HepG2 (cell line): ENCODE measurements around the gene JMJD1C. TPM values are rescaled to one million over a fixed set of nuclear protein-coding genes. Genes with fewer than 3 reads are reported as not detected.

Experiments
- ATAC-seq: fragments of 200-7000 bp; cut with Tn5 transposase; 3 replicates; pipeline ENCODE4 v1.9.1; 2020; ENCODE audit warnings: mild to moderate bottlenecking, moderate library complexity
- BruUV-seq: library from RNA; stranded (reverse); fragments of 400-500 nt; replicated peaks from 2 replicates; lab custom pipeline; 2021; lab: Mats Ljungman, UMichigan
- CTCF ChIA-PET: fragments of 300-600 bp; formaldehyde crosslinking; extraction: SDS; loops from one replicate; lab custom pipeline; 2021; ENCODE audit warnings: low total read pairs, inconsistent platforms, low intra/inter-chr PET ratio; lab: Yijun Ruan, JAX
- POLR2A ChIA-PET: fragments of 350-600 bp; sonication (Branson Sonifier 250); formaldehyde crosslinking; loops from one replicate; lab custom pipeline; 2020; ENCODE audit warnings: antibody characterized with exemption, inconsistent platforms; lab: Yijun Ruan, JAX
- DNase-seq: peaks from one replicate; pipeline ENCODE4 v3.0.0-alpha.2; 2015; ENCODE audit warnings: low spot score
- FAIRE-seq: peaks from 3 replicates; lab custom pipeline; 2011; peaks lifted over from hg19 to GRCh38; lab: Jason Lieb, UNC
- H2AFZ ChIP-seq: one replicate; pipeline ENCODE4 v1.6.1; 2011; ENCODE audit warnings: low read length, inconsistent platforms
- H3K27ac ChIP-seq: fragments of 300-600 bp; 3 replicates; pipeline ENCODE4 v1.8.0; 2011; ENCODE audit warnings: mixed run types, mild to moderate bottlenecking, mixed read lengths, low read length, inconsistent platforms; ENCODE audit not compliant: insufficient read depth; ENCODE audit errors: extremely low read length
- H3K27me3 ChIP-seq, 2 experiments: fragments of 200-600 bp in 1 of 2; 2 replicates in 1 of 2; 3 replicates in 1 of 2; pipeline versions ENCODE4 v1.6.0 to v1.8.0; 2011; ENCODE audit warnings: low read length in 2 of 2, mild to moderate bottlenecking in 2 of 2, moderate library complexity in 2 of 2, inconsistent platforms in 1 of 2; ENCODE audit not compliant: insufficient read depth in 2 of 2, control insufficient read depth in 1 of 2
- H3K36me3 ChIP-seq, 2 experiments: fragments of 200-600 bp in 1 of 2; replicated peaks in 1 of 2; 2 replicates in 1 of 2; 3 replicates in 1 of 2; pipeline versions ENCODE4 v1.5.1 to v1.8.0; 2011; ENCODE audit warnings: low read length in 2 of 2, inconsistent platforms in 1 of 2; ENCODE audit not compliant: insufficient read depth in 2 of 2, control insufficient read depth in 1 of 2
- H3K4me1 ChIP-seq: 2 replicates; pipeline ENCODE4 v1.5.1; 2012; ENCODE audit warnings: low read length, inconsistent platforms; ENCODE audit not compliant: insufficient read depth
- H3K4me2 ChIP-seq: 2 replicates; pipeline ENCODE4 v1.6.0; 2011; ENCODE audit warnings: low read depth, low read length, inconsistent platforms
- H3K4me3 ChIP-seq, 3 experiments: fragments of 200-600 bp in 1 of 3; sonication (generic), shearing (Covaris generic) in 1 of 3; replicated peaks in 1 of 3; 2 replicates each; pipeline ENCODE4 v1.5.1; 2011 to 2016; ENCODE audit warnings: low read length in 3 of 3, inconsistent platforms in 2 of 3, low read depth in 2 of 3, mild to moderate bottlenecking in 2 of 3, control low read depth in 1 of 3, mixed read lengths in 1 of 3; ENCODE audit not compliant: insufficient read depth in 1 of 3
- H3K79me2 ChIP-seq: one replicate; pipeline ENCODE4 v1.6.1; 2011; ENCODE audit warnings: low read length, inconsistent platforms; ENCODE audit not compliant: insufficient read depth
- H3K9ac ChIP-seq: 2 replicates; pipeline ENCODE4 v1.6.0; 2011; ENCODE audit warnings: mild to moderate bottlenecking, low read depth, low read length, inconsistent platforms; ENCODE audit not compliant: insufficient read depth
- H3K9me3 ChIP-seq: 2 replicates; pipeline ENCODE4 v1.5.1; 2012; ENCODE audit warnings: mild to moderate bottlenecking, low read length
- H4K20me1 ChIP-seq: 2 replicates; pipeline ENCODE4 v1.6.0; 2011; ENCODE audit warnings: inconsistent platforms, mild to moderate bottlenecking, low read length, moderate library complexity; ENCODE audit not compliant: insufficient read depth
- AHR ChIP-seq: IDR thresholded peaks from 2 replicates; pipeline ENCODE4 v1.6.1; 2018; ENCODE audit warnings: missing genetic modification reagents, missing compliant biosample characterization
- HNRNPL ChIP-seq: fragments of 200-400 bp; formaldehyde crosslinking; IDR thresholded peaks from 2 replicates; pipeline ENCODE4 v1.6.1; 2017; ENCODE audit warnings: mild to moderate bottlenecking, low read depth, low read length
- JUN ChIP-seq: sonication (generic); formaldehyde crosslinking; IDR thresholded peaks from 2 replicates; pipeline ENCODE4 v1.4.0; 2020; ENCODE audit warnings: mild to moderate bottlenecking, missing genetic modification reagents
- KAT7 ChIP-seq: IDR thresholded peaks from 2 replicates; pipeline ENCODE4 v1.6.1; 2018; ENCODE audit warnings: borderline replicate concordance, missing compliant biosample characterization
- MAFF ChIP-seq: IDR thresholded peaks from 2 replicates; pipeline ENCODE4 v1.6.1; 2011; ENCODE audit warnings: low read depth, low read length, improper control_type of control experiment
- MAFK ChIP-seq, 2 experiments: IDR thresholded peaks in 1 of 2; conservative IDR thresholded peaks in 1 of 2; 2 replicates each; pipeline ENCODE4 v1.6.1; 2011; ENCODE audit warnings: improper control_type of control experiment in 2 of 2, low read length in 2 of 2
- MED13 ChIP-seq: sonication (generic); formaldehyde crosslinking; IDR thresholded peaks from 2 replicates; pipeline ENCODE4 v1.5.0; 2020; ENCODE audit warnings: missing genetic modification reagents
- SMAD9 ChIP-seq: sonication (generic); formaldehyde crosslinking; IDR thresholded peaks from 2 replicates; pipeline ENCODE4 v1.5.1; 2020; ENCODE audit warnings: mild to moderate bottlenecking, missing genetic modification reagents
- TARDBP ChIP-seq: sonication (generic); formaldehyde crosslinking; IDR thresholded peaks from 2 replicates; pipeline ENCODE4 v1.8.0; 2022; ENCODE audit warnings: mild to moderate bottlenecking, missing genetic modification reagents
- ZNF350 ChIP-seq: sonication (generic); formaldehyde crosslinking; IDR thresholded peaks from 2 replicates; pipeline ENCODE4 v1.4.0; 2020; ENCODE audit warnings: mild to moderate bottlenecking, low read depth, missing genetic modification reagents, borderline replicate concordance
- ZNF567 ChIP-seq: sonication (generic); formaldehyde crosslinking; IDR thresholded peaks from 2 replicates; pipeline ENCODE4 v1.8.1; 2023; ENCODE audit warnings: mild to moderate bottlenecking, missing genetic modification reagents, borderline replicate concordance
- ZNF570 ChIP-seq: sonication (generic); formaldehyde crosslinking; IDR thresholded peaks from 2 replicates; pipeline ENCODE4 v1.4.0; 2020; ENCODE audit warnings: mild to moderate bottlenecking, missing genetic modification reagents, borderline replicate concordance
- WGBS: methylation state at CpG from one replicate; pipeline ENCODE4 v1.1.6; 2017; ENCODE audit warnings: low lambda C conversion rate; 5-methylcytosine and 5-hydroxymethylcytosine counted together
- in situ Hi-C: cut with HindIII; loops from 2 replicates; pipeline ENCODE4 v1.10.0; 2017; ENCODE audit warnings: low pct_unique_long_range_greater_than_20kb; ENCODE audit not compliant: extremely low pct_ligation_motif_present
- intact Hi-C: fragments of 100-400 bp; cut with micrococcal nuclease; formaldehyde crosslinking; loops from one replicate; pipeline ENCODE4 v1.10.0; 2022; ENCODE audit not compliant: unreplicated experiment
- polyA plus RNA-seq, 8 experiments: library from polyadenylated mRNA; depleted of rRNA in 3 of 8; stranded (reverse) in 7 of 8; unstranded in 1 of 8; fragments of >200 nt; fragmentation: Illumina TruSeq in 4 of 8; extraction: Trizol in 4 of 8; gene quantifications; 2 replicates each; pipeline versions ENCODE4 v1.2.1 to v1.2.3, GENCODE V29; 2011 to 2016; ENCODE audit warnings: low read depth in 4 of 8, missing spikeins in 1 of 8, mixed read lengths in 1 of 8; ENCODE audit not compliant: insufficient read depth in 1 of 8
- total RNA-seq, 5 experiments: library from RNA; depleted of rRNA; stranded (reverse); fragments of >200 nt; fragmentation: Illumina TruSeq; extraction: Trizol; gene quantifications; 2 replicates each; pipeline ENCODE4 v1.2.3, GENCODE V29; 2016; ENCODE audit warnings: low read depth in 1 of 5
- TF ChIP-seq, protein P1 (sequence below): sonication (generic); formaldehyde crosslinking; IDR thresholded peaks from 2 replicates; pipeline ENCODE4 v1.4.0; 2020; ENCODE audit warnings: missing genetic modification reagents
- TF ChIP-seq, protein P2 (sequence below): sonication (generic); formaldehyde crosslinking; IDR thresholded peaks from 2 replicates; pipeline ENCODE4 v1.5.1; 2020; ENCODE audit warnings: missing genetic modification reagents, mild to moderate bottlenecking, borderline replicate concordance

The JMJD1C gene
- total and polyA plus RNA-seq, 2 of the 13 experiments (the other 11 are each of a cell fraction or from before 2014, with no cell fraction given), result 42.3 to 42.7 TPM

DNA sequence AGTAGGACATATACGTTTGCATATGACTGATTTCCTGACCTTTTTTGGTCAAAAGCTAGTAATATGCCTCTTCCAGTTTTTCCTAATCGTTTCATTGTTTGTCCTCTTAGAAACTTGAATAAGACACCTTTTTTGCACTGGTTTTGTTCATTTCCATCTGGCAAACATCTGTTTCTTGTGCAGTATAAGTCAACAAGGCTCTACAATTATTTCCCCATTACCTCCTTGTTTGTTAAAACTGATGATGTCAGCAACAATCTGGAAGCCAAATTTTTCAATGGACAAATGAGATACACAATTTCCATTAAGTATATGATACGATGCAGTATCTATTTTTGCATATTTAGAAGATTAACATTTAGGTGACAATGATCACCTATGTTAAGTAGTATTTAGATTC, 183.8 kb downstream of the JMJD1C start:
- POLR2A ChIA-PET, result no interaction called here
- FAIRE-seq, result peak; percentile 23

More for the DNA sequence above, 183.8 kb downstream of the JMJD1C start:
- 97% methylated on average over 3 of the region's 3 CpGs for WGBS
- no peak overlapping the region for H3K27ac ChIP-seq
- H3K4me1 ChIP-seq, result peaks cover 44% of the 10 kb centered on the region
- in situ Hi-C loops, result no loop called here
- DNase-seq (no peak), ATAC-seq (no peak)
- CTCF ChIA-PET, result no interaction called here
- no peak overlapping the region for H3K4me2 ChIP-seq
- no peak overlapping the region for H2AFZ ChIP-seq
- no peaks in the 10 kb centered on the region; the same call in 1 of the 2 replicates for H4K20me1 ChIP-seq
- no peak overlapping the region for H3K4me3 ChIP-seq
- no peaks in the 10 kb centered on the region for H3K27me3 ChIP-seq
- H3K9ac ChIP-seq, result no peak overlapping the region
- no peaks in the 10 kb centered on the region for H3K9me3 ChIP-seq
- intact Hi-C loops, result no loop called here
- BruUV-seq, result no TSS peak
- no peaks in the 10 kb centered on the region; a peak in 1 of 5 replicates for H3K36me3 ChIP-seq
- TF ChIP-seq JUN (CRISPR knock-in tag) (no peak), MED13 (CRISPR knock-in tag) (no peak), ZNF350 (CRISPR knock-in tag) (no peak), ZNF567 (CRISPR knock-in tag) (no peak), AHR (CRISPR knock-in tag) (no peak), KAT7 (no peak), TARDBP (CRISPR knock-in tag) (no peak), SMAD9 (no peak), MAFK (conservative IDR thresholded peaks at IDR 0.05 in 1 of 2, IDR thresholded peaks at IDR 0.05 in 1 of 2; ENCODE audit: low read length in 2 of 2) (peak; percentile 96 to 98), HNRNPL (no peak), MAFF (peak; percentile 98), ZNF570 (no peak)
- TF ChIP-seq, protein P1, sequence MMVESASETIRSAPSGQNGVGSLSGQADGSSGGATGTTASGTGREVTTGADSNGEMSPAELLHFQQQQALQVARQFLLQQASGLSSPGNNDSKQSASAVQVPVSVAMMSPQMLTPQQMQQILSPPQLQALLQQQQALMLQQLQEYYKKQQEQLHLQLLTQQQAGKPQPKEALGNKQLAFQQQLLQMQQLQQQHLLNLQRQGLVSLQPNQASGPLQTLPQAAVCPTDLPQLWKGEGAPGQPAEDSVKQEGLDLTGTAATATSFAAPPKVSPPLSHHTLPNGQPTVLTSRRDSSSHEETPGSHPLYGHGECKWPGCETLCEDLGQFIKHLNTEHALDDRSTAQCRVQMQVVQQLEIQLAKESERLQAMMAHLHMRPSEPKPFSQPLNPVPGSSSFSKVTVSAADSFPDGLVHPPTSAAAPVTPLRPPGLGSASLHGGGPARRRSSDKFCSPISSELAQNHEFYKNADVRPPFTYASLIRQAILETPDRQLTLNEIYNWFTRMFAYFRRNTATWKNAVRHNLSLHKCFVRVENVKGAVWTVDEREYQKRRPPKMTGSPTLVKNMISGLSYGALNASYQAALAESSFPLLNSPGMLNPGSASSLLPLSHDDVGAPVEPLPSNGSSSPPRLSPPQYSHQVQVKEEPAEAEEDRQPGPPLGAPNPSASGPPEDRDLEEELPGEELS (CRISPR knock-in tag), result no peak
- TF ChIP-seq, protein P2, sequence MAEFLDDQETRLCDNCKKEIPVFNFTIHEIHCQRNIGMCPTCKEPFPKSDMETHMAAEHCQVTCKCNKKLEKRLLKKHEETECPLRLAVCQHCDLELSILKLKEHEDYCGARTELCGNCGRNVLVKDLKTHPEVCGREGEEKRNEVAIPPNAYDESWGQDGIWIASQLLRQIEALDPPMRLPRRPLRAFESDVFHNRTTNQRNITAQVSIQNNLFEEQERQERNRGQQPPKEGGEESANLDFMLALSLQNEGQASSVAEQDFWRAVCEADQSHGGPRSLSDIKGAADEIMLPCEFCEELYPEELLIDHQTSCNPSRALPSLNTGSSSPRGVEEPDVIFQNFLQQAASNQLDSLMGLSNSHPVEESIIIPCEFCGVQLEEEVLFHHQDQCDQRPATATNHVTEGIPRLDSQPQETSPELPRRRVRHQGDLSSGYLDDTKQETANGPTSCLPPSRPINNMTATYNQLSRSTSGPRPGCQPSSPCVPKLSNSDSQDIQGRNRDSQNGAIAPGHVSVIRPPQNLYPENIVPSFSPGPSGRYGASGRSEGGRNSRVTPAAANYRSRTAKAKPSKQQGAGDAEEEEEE (CRISPR knock-in tag), result no peak
- H3K79me2 ChIP-seq, result peaks cover 31% of the 10 kb centered on the region
